Tibial nerve (tissue), 4 donors: ENCODE results near the gene KLC3. TPM values are rescaled to one million over a fixed set of nuclear protein-coding genes. Genes with fewer than 3 reads are reported as not detected.

Experiments
- DNase-seq, 2 donors: peaks; one replicate each; pipeline ENCODE4 v3.0.0-alpha.2; 2019; ENCODE audit warnings: low spot score in 2 of 2
- H3K27ac ChIP-seq, 4 donors: fragments of 200-600 bp; sonication (generic) in 3 of 4; one replicate each; pipeline ENCODE4 v1.5.1; 2017 to 2019; ENCODE audit warnings: mild to moderate bottlenecking in 1 of 4
- H3K27me3 ChIP-seq, 2 donors: fragments of 200-600 bp; sonication (generic) in 1 of 2; one replicate each; pipeline versions ENCODE4 v1.5.1 to v1.6.0; 2017 to 2019
- H3K36me3 ChIP-seq, 3 donors: fragments of 200-600 bp; sonication (generic); one replicate each; pipeline ENCODE4 v1.5.1; 2018 to 2019
- H3K4me1 ChIP-seq, 4 donors: fragments of 200-600 bp; sonication (generic) in 3 of 4; one replicate each; pipeline ENCODE4 v1.5.1; 2017 to 2019
- H3K4me3 ChIP-seq, 4 donors: fragments of 200-600 bp; sonication (generic) in 3 of 4; one replicate each; pipeline ENCODE4 v1.5.1; 2017 to 2019; ENCODE audit warnings: mild to moderate bottlenecking in 1 of 4, moderate library complexity in 1 of 4
- H3K9me3 ChIP-seq, 4 donors: fragments of 200-600 bp; sonication (generic) in 3 of 4; one replicate each; pipeline ENCODE4 v1.5.1; 2017 to 2019
- EP300 ChIP-seq, 2 donors: sonication (generic); formaldehyde crosslinking; IDR thresholded peaks; one replicate each; pipeline ENCODE4 v1.6.1; 2017; ENCODE audit warnings: antibody characterized with exemption in 2 of 2, mild to moderate bottlenecking in 1 of 2
- POLR2A ChIP-seq, 2 donors: fragments of 450-650 bp; IDR thresholded peaks; one replicate each; pipeline ENCODE4 v1.6.1; 2017; ENCODE audit warnings: antibody characterized with exemption in 2 of 2, mild to moderate bottlenecking in 2 of 2, moderate library complexity in 2 of 2
- WGBS, 2 donors: methylation state at CpG; one replicate each; pipeline ENCODE4 v1.1.5; 2018; 5-methylcytosine and 5-hydroxymethylcytosine counted together
- total RNA-seq, 4 donors: library from RNA; depleted of rRNA; stranded (reverse); fragments of >200 nt; gene quantifications; one replicate each; pipeline ENCODE4 v1.1.0, GENCODE V29; 2016
- TF ChIP-seq, protein P1 (sequence below), 5 experiments: fragments of 200-600 bp in 3 of 5; fragments of 450-650 bp in 2 of 5; sonication (generic) in 3 of 5; IDR thresholded peaks; one replicate each; pipeline ENCODE4 v1.5.1; 2016 to 2019; ENCODE audit warnings: antibody characterized with exemption in 5 of 5, mild to moderate bottlenecking in 3 of 5, moderate library complexity in 2 of 5

Gene KLC3
- total RNA-seq, 4 donors from 2014 or later, result not detected

- Histone ChIP-seq H3K9me3 (peaks cover 0 to 11% (median 0%) of the 10 kb centered on the region in 4 donors), H3K27me3 (no peaks in the 10 kb centered on the region), H3K4me3 (no peak overlapping the region), H3K4me1 (no peaks in the 10 kb centered on the region), H3K36me3 (peaks cover 0 to 48% (median 0%) of the 10 kb centered on the region in 3 donors), H3K27ac (no peak overlapping the region)
- no peak for DNase-seq
- WGBS, 2 donors, result 90 to 94% methylated on average over 12 of the region's 12 CpGs
- TF ChIP-seq POLR2A (IDR thresholded peaks at IDR 0.05) (no peak), EP300 (IDR thresholded peaks at IDR 0.05) (no peak)
- TF ChIP-seq, protein P1, sequence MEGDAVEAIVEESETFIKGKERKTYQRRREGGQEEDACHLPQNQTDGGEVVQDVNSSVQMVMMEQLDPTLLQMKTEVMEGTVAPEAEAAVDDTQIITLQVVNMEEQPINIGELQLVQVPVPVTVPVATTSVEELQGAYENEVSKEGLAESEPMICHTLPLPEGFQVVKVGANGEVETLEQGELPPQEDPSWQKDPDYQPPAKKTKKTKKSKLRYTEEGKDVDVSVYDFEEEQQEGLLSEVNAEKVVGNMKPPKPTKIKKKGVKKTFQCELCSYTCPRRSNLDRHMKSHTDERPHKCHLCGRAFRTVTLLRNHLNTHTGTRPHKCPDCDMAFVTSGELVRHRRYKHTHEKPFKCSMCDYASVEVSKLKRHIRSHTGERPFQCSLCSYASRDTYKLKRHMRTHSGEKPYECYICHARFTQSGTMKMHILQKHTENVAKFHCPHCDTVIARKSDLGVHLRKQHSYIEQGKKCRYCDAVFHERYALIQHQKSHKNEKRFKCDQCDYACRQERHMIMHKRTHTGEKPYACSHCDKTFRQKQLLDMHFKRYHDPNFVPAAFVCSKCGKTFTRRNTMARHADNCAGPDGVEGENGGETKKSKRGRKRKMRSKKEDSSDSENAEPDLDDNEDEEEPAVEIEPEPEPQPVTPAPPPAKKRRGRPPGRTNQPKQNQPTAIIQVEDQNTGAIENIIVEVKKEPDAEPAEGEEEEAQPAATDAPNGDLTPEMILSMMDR (IDR thresholded peaks at IDR 0.05), result no peak
These were observed 37.1 kb upstream of the KLC3 start for GRCh38 chr19:45303269-45304060.

DNA sequence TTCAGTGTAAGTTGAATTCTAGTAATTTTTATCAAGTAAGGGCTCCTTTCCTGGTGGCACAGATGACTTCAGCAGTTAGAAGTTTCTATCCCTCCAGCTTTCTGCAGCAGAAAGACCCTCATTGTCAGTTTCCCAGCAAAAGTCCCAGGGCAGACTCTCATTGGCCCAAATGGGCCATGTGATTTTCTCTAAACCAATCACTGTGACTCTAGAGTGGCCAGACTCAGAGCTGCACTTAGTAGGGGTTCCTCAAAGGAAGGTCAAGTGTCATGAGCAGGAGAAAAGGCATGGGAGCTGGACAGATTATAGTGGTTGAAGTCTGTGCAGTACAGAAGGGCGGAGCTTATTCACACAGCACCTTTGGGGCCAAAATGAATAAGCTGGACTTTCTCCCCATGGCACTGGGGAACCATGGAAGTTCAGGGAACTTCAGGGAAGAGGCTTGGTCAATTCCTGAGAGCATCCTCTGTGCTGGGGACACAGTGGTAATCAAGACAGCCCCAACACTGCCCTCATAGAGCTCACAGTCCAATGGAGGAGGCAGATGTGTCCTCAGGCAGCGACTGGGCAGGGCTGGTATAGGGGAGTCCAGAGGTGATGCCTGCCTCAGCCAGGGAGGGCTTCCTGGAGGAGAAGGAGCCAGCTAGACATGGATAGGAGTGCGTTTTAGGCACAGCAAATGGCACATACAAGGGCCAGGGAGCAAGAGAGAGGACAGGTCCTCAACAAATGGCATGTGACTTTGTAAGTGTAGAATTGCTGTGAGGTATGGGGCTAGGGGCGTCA lies 36.2 kb upstream of the KLC3 start:
- Histone ChIP-seq H3K4me3 (no peak overlapping the region), H3K9me3 (peaks cover 0 to 11% (median 0%) of the 10 kb centered on the region in 4 donors)
- 68 to 82% methylated on average over 4 of the region's 4 CpGs for WGBS, 2 donors

DNA sequence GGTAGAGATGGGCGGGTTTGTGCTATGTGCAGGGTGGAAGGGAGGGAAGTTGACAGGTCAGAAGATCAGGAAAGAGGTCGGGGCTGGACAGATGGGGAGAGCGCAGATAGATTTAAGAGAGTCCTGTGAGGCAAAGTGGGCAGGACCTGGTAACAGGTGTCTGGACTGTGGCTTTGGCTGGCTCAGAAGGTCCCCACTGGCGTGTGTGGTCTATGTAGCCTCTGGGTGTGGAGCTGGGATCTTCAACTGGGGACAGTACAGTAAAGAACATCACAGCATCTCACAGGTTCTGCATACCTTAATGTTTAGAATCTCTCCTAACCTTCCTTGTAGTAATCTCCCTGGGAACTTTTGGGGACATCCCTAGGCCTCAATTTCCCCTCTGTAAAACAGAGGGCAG lies 35.5 kb upstream of the KLC3 start:
- no peaks in the 10 kb centered on the region for H3K27me3 ChIP-seq
- H3K9me3 ChIP-seq, result peaks cover 0 to 11% (median 0%) of the 10 kb centered on the region in 4 donors
- H3K4me3 ChIP-seq, result no peak overlapping the region
- WGBS, 2 donors, result 59 to 61% methylated on average over 4 of the region's 4 CpGs
- peaks cover 0 to 33% (median 0%) of the 10 kb centered on the region in 3 donors for H3K36me3 ChIP-seq
- no peaks in the 10 kb centered on the region for H3K4me1 ChIP-seq
- TF ChIP-seq, protein P1 (IDR thresholded peaks at IDR 0.05), result no peak
- TF ChIP-seq POLR2A (IDR thresholded peaks at IDR 0.05) (no peak), EP300 (IDR thresholded peaks at IDR 0.05) (no peak)
- no peak overlapping the region for H3K27ac ChIP-seq
- DNase-seq, result no peak

More for the DNA sequence above, 36.2 kb upstream of the KLC3 start:
- DNase-seq, result no peak
- Histone ChIP-seq H3K27ac (no peak overlapping the region), H3K27me3 (no peaks in the 10 kb centered on the region), H3K4me1 (no peaks in the 10 kb centered on the region), H3K36me3 (peaks cover 0 to 40% (median 0%) of the 10 kb centered on the region in 3 donors)
- TF ChIP-seq POLR2A (IDR thresholded peaks at IDR 0.05), result no peak
- TF ChIP-seq, protein P1 (IDR thresholded peaks at IDR 0.05), result no peak
- no peak for TF ChIP-seq EP300 (IDR thresholded peaks at IDR 0.05)

DNA sequence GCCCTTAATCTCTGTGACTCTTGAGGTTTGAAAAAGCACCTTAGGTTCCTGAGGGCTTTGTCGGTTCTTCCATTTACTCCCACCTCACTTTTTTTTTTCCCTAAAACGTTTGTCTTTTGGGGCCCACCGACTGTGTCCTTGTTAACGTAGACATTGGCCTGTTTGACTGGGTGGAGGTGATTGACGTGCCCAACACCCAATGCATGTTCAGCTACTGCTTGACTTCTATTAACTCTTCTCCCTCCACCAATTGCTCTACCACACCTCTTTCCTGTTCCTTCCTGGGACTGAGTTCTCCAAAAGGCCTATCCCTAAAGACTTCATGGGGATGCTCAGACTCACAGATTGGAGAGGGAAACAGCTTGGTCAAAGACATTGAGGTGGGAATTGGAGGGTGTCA lies 35.1 kb upstream of the KLC3 start:
- Histone ChIP-seq H3K27me3 (no peaks in the 10 kb centered on the region), H3K27ac (no peak overlapping the region), H3K4me1 (no peaks in the 10 kb centered on the region), H3K4me3 (no peak overlapping the region), H3K36me3 (peaks cover 0 to 29% (median 0%) of the 10 kb centered on the region in 3 donors), H3K9me3 (peaks cover 0 to 11% (median 0%) of the 10 kb centered on the region in 4 donors)
- 13 to 16% methylated on average over 5 of the region's 5 CpGs for WGBS, 2 donors
- TF ChIP-seq POLR2A (IDR thresholded peaks at IDR 0.05), result no peak
- no peak for TF ChIP-seq EP300 (IDR thresholded peaks at IDR 0.05)
- TF ChIP-seq, protein P1 (IDR thresholded peaks at IDR 0.05), result no peak
- no peak for DNase-seq

GRCh38 chr19:45306040-45306439 lies 34.5 kb upstream of the KLC3 start:
- Histone ChIP-seq H3K4me1 (no peaks in the 10 kb centered on the region), H3K4me3 (no peak overlapping the region), H3K9me3 (peaks cover 0 to 11% (median 0%) of the 10 kb centered on the region in 4 donors), H3K36me3 (peaks cover 0 to 22% (median 0%) of the 10 kb centered on the region in 3 donors), H3K27ac (no peak overlapping the region), H3K27me3 (no peaks in the 10 kb centered on the region)
- 41 to 46% methylated on average over 9 of the region's 9 CpGs for WGBS, 2 donors
- no peak for DNase-seq
- no peak for TF ChIP-seq POLR2A (IDR thresholded peaks at IDR 0.05)
- TF ChIP-seq, protein P1 (IDR thresholded peaks at IDR 0.05), result no peak
- no peak for TF ChIP-seq EP300 (IDR thresholded peaks at IDR 0.05)
